ENCODE measurements around the gene ZNF367. TPM values are rescaled to one million over a fixed set of nuclear protein-coding genes. Genes with fewer than 3 reads are reported as not detected.

The ZNF367 gene
- total and polyA plus RNA-seq, 2 donors (not counting 1 experiment from before 2014, with no cell fraction given): 1.3 to 2.2 TPM

GRCh38 chr9:96394832-96395496 lies 23.2 kb downstream of the ZNF367 start:
- no peak overlapping the region for H3K4me3 Mint-ChIP-seq
- peaks cover 5% of the 10 kb centered on the region for H3K79me2 ChIP-seq (ENCODE audit: control insufficient read depth, insufficient read depth, low read length)
- no peaks in the 10 kb centered on the region for H3K27me3 ChIP-seq (replicated peaks in 1 of 4; ENCODE audit: control extremely low read depth in 1 of 4, control insufficient read depth in 3 of 4, insufficient read depth in 4 of 4, low read length in 3 of 4)
- DNase-seq (no peak), ATAC-seq (ENCODE audit: low read depth) (no peak)
- H3K4me1 ChIP-seq (ENCODE audit: control insufficient read depth in 2 of 2, insufficient read depth in 2 of 2, low read length in 2 of 2): peaks cover 12 to 14% of the 10 kb centered on the region in 2 donors
- H3K36me3 ChIP-seq (replicated peaks in 1 of 2; ENCODE audit: control extremely low read depth in 1 of 2, control insufficient read depth in 1 of 2, extremely low read depth in 1 of 2, insufficient read depth in 2 of 2, low read length in 1 of 2): no peaks in the 10 kb centered on the region
- no peak overlapping the region for H3K27ac Mint-ChIP-seq
- no peaks in the 10 kb centered on the region for H3K27me3 Mint-ChIP-seq
- TF ChIP-seq CTCF (IDR thresholded peaks at IDR 0.05) (no peak), EZH2 (IDR thresholded peaks at IDR 0.05; ENCODE audit: borderline replicate concordance, insufficient read depth, low read depth, low read length, poor library complexity, severe bottlenecking) (no peak)
- no peak overlapping the region for H2AFZ ChIP-seq (ENCODE audit: insufficient read depth, low read depth, low read length, poor library complexity, severe bottlenecking)
- H3K9me3 ChIP-seq (ENCODE audit: control extremely low read depth in 1 of 3, control insufficient read depth in 2 of 3, insufficient read depth in 1 of 3, low read length in 2 of 3): no peaks in the 10 kb centered on the region
- H3K9ac ChIP-seq (ENCODE audit: low read length): no peak overlapping the region
- no peak overlapping the region for H3K4me2 ChIP-seq (replicated peaks; ENCODE audit: low read depth, low read length, poor library complexity, severe bottlenecking)
- POLR2A ChIA-PET: no interaction called here
- H4K20me1 ChIP-seq (ENCODE audit: control insufficient read depth, insufficient read depth, low read length, poor library complexity, severe bottlenecking): no peaks in the 10 kb centered on the region
- intact Hi-C loops (cut with micrococcal nuclease): no loop called here
- no peaks in the 10 kb centered on the region for H3K9me3 Mint-ChIP-seq (ENCODE audit: insufficient read depth)
- peaks cover 15% of the 10 kb centered on the region for H3K4me1 Mint-ChIP-seq
- no peak overlapping the region for H3K4me3 ChIP-seq (ENCODE audit: control extremely low read depth in 1 of 5, extremely low read depth in 1 of 5, insufficient read depth in 1 of 5, low read depth in 2 of 5, low read length in 4 of 5)
- 89% methylated on average over 5 of the region's 6 CpGs for WGBS (ENCODE audit: insufficient coverage)
- no peak overlapping the region for H3K27ac ChIP-seq (ENCODE audit: low read length in 2 of 2)
- CTCF ChIA-PET: no interaction called here

- no peak overlapping the region for H2AFZ ChIP-seq (ENCODE audit: insufficient read depth, low read depth, low read length, poor library complexity, severe bottlenecking)
- H3K4me3 ChIP-seq (ENCODE audit: control extremely low read depth in 1 of 5, extremely low read depth in 1 of 5, insufficient read depth in 1 of 5, low read depth in 2 of 5, low read length in 4 of 5): no peak overlapping the region
- H3K4me3 Mint-ChIP-seq: no peak overlapping the region
- ATAC-seq (ENCODE audit: low read depth): no peak
- no peak overlapping the region for H3K9ac ChIP-seq (ENCODE audit: low read length)
- 99% methylated on average over 12 of the region's 12 CpGs for WGBS (ENCODE audit: insufficient coverage)
- H3K9me3 Mint-ChIP-seq (ENCODE audit: insufficient read depth): no peaks in the 10 kb centered on the region
- DNase-seq: no peak
- H3K79me2 ChIP-seq (ENCODE audit: control insufficient read depth, insufficient read depth, low read length): no peaks in the 10 kb centered on the region
- peaks cover 0 to 7% of the 10 kb centered on the region in 2 experiments for H3K36me3 ChIP-seq (replicated peaks in 1 of 2; ENCODE audit: control extremely low read depth in 1 of 2, control insufficient read depth in 1 of 2, extremely low read depth in 1 of 2, insufficient read depth in 2 of 2, low read length in 1 of 2)
- H3K4me2 ChIP-seq (replicated peaks; ENCODE audit: low read depth, low read length, poor library complexity, severe bottlenecking): no peak overlapping the region
- H3K4me1 ChIP-seq (ENCODE audit: control insufficient read depth in 2 of 2, insufficient read depth in 2 of 2, low read length in 2 of 2): no peaks in the 10 kb centered on the region
- no peaks in the 10 kb centered on the region for H4K20me1 ChIP-seq (ENCODE audit: control insufficient read depth, insufficient read depth, low read length, poor library complexity, severe bottlenecking)
- no peaks in the 10 kb centered on the region for H3K9me3 ChIP-seq (ENCODE audit: control extremely low read depth in 1 of 3, control insufficient read depth in 2 of 3, insufficient read depth in 1 of 3, low read length in 2 of 3)
- TF ChIP-seq EZH2 (IDR thresholded peaks at IDR 0.05; ENCODE audit: borderline replicate concordance, insufficient read depth, low read depth, low read length, poor library complexity, severe bottlenecking): no peak
- no peak for TF ChIP-seq CTCF (IDR thresholded peaks at IDR 0.05)
- H3K27me3 Mint-ChIP-seq: no peaks in the 10 kb centered on the region
- intact Hi-C loops (cut with micrococcal nuclease): no loop called here
- POLR2A ChIA-PET: no interaction called here
- CTCF ChIA-PET: no interaction called here
- no peak overlapping the region for H3K27ac ChIP-seq (ENCODE audit: low read length in 2 of 2)
- no peaks in the 10 kb centered on the region for H3K27me3 ChIP-seq (replicated peaks in 1 of 4; ENCODE audit: control extremely low read depth in 1 of 4, control insufficient read depth in 3 of 4, insufficient read depth in 4 of 4, low read length in 3 of 4)
- H3K4me1 Mint-ChIP-seq: no peaks in the 10 kb centered on the region
- no peak overlapping the region for H3K27ac Mint-ChIP-seq
Observed at GRCh38 chr9:96392263-96392662, 25.9 kb downstream of the ZNF367 start.

Data from B cell (primary cell).